HUES64 (cell line): ENCODE measurements around the gene CAMSAP2.

Experiments
- H3K27ac ChIP-seq: 2 replicates; pipeline ENCODE4 v1.7.0; 2013; ENCODE audit warnings: low read depth, low read length, inconsistent platforms
- H3K27me3 ChIP-seq: 2 replicates; pipeline ENCODE4 v1.6.1; 2013; ENCODE audit warnings: mild to moderate bottlenecking, low read length; ENCODE audit not compliant: insufficient read depth
- H3K36me3 ChIP-seq: 2 replicates; pipeline ENCODE4 v1.6.1; 2013; ENCODE audit warnings: mild to moderate bottlenecking, low read length; ENCODE audit not compliant: insufficient read depth
- H3K4me1 ChIP-seq: 2 replicates; pipeline ENCODE4 v1.6.1; 2013; ENCODE audit warnings: mild to moderate bottlenecking, low read length, moderate library complexity; ENCODE audit not compliant: insufficient read depth
- H3K4me3 ChIP-seq: 2 replicates; pipeline ENCODE4 v1.5.1; 2013; ENCODE audit warnings: mild to moderate bottlenecking, low read length, moderate library complexity
- H3K9ac ChIP-seq: 2 replicates; pipeline ENCODE4 v1.6.1; 2013; ENCODE audit warnings: mild to moderate bottlenecking, low read depth, low read length
- H3K9me3 ChIP-seq: 2 replicates; pipeline ENCODE4 v1.6.1; 2013; ENCODE audit warnings: low read depth, low read length; ENCODE audit not compliant: insufficient read depth
- WGBS: fragments of 150-250, 120-280 bp; methylation state at CpG from one replicate; pipeline ENCODE4 v1.1.7; 2013; ENCODE audit warnings: missing lambda C conversion rate; 5-methylcytosine and 5-hydroxymethylcytosine counted together

Gene CAMSAP2

GRCh38 chr1:200771625-200772555 lies 33.2 kb downstream of the CAMSAP2 start:
- Histone ChIP-seq H3K27me3 (no peaks in the 10 kb centered on the region), H3K27ac (no peak overlapping the region), H3K4me3 (no peak overlapping the region), H3K9ac (no peak overlapping the region), H3K9me3 (no peaks in the 10 kb centered on the region), H3K4me1 (peaks cover 4% of the 10 kb centered on the region; the same call in 1 of the 2 replicates), H3K36me3 (peaks cover 27% of the 10 kb centered on the region)
- 97% methylated on average over 5 of the region's 5 CpGs for WGBS

- Histone ChIP-seq H3K9me3 (no peaks in the 10 kb centered on the region), H3K9ac (no peak overlapping the region), H3K4me3 (no peak overlapping the region), H3K36me3 (peaks cover 9% of the 10 kb centered on the region; the same call in 1 of the 2 replicates), H3K4me1 (peaks cover 14% of the 10 kb centered on the region; the same call in 1 of the 2 replicates), H3K27ac (no peak overlapping the region), H3K27me3 (no peaks in the 10 kb centered on the region)
- 94% methylated on average over 2 of the region's 2 CpGs for WGBS
These were observed 35.6 kb downstream of the CAMSAP2 start for GRCh38 chr1:200774311-200774710.

- Histone ChIP-seq H3K4me1 (peaks cover 14% of the 10 kb centered on the region; the same call in 1 of the 2 replicates), H3K27ac (no peak overlapping the region), H3K36me3 (peaks cover 4% of the 10 kb centered on the region; the same call in 1 of the 2 replicates), H3K9me3 (no peaks in the 10 kb centered on the region), H3K27me3 (no peaks in the 10 kb centered on the region), H3K4me3 (no peak overlapping the region), H3K9ac (no peak overlapping the region)
- WGBS = 100% methylated on average over 1 of the region's 2 CpGs
These were observed 36.2 kb downstream of the CAMSAP2 start for GRCh38 chr1:200774735-200775444.

GRCh38 chr1:200775850-200776249 lies 37.2 kb downstream of the CAMSAP2 start:
- Histone ChIP-seq H3K9ac (no peak overlapping the region), H3K27me3 (no peaks in the 10 kb centered on the region), H3K9me3 (no peaks in the 10 kb centered on the region), H3K36me3 (no peaks in the 10 kb centered on the region; the same call in 1 of the 2 replicates), H3K4me3 (no peak overlapping the region), H3K27ac (no peak overlapping the region), H3K4me1 (peaks cover 24% of the 10 kb centered on the region)

GRCh38 chr1:200776949-200777348 lies 38.3 kb downstream of the CAMSAP2 start:
- peaks cover 10% of the 10 kb centered on the region; the same call in 1 of the 2 replicates for H3K36me3 ChIP-seq
- peaks cover 24% of the 10 kb centered on the region for H3K4me1 ChIP-seq
- 0 out of 2 replicates have a peak, but pooled peaks cover under 1% of the 10 kb centered on the region for H3K9me3 ChIP-seq
- H3K4me3 ChIP-seq = no peak overlapping the region
- no peak overlapping the region for H3K27ac ChIP-seq
- no peak overlapping the region for H3K9ac ChIP-seq
- H3K27me3 ChIP-seq = no peaks in the 10 kb centered on the region

GRCh38 chr1:200778766-200779165 lies 40.1 kb downstream of the CAMSAP2 start:
- H3K27me3 ChIP-seq = no peaks in the 10 kb centered on the region
- WGBS = 95% methylated on average over 4 of the region's 4 CpGs
- H3K4me1 ChIP-seq = peaks cover 23% of the 10 kb centered on the region
- H3K27ac ChIP-seq = no peak overlapping the region; the same call in 1 of the 2 replicates
- H3K4me3 ChIP-seq = no peak overlapping the region
- H3K9me3 ChIP-seq = peaks cover 6% of the 10 kb centered on the region; the same call in 1 of the 2 replicates
- H3K9ac ChIP-seq = no peak overlapping the region
- H3K36me3 ChIP-seq = peaks cover 24% of the 10 kb centered on the region

GRCh38 chr1:200779326-200779725 lies 40.6 kb downstream of the CAMSAP2 start:
- H3K27ac ChIP-seq = no peak overlapping the region; the same call in 1 of the 2 replicates
- WGBS = 91% methylated on average over 2 of the region's 2 CpGs
- no peak overlapping the region for H3K4me3 ChIP-seq
- no peak overlapping the region for H3K9ac ChIP-seq
- H3K36me3 ChIP-seq = peaks cover 24% of the 10 kb centered on the region
- no peaks in the 10 kb centered on the region for H3K27me3 ChIP-seq
- H3K9me3 ChIP-seq = peaks cover 6% of the 10 kb centered on the region; the same call in 1 of the 2 replicates
- peaks cover 23% of the 10 kb centered on the region for H3K4me1 ChIP-seq

GRCh38 chr1:200780545-200781369 lies 42.1 kb downstream of the CAMSAP2 start:
- WGBS = 86% methylated on average over 5 of the region's 5 CpGs
- no peak overlapping the region for H3K9ac ChIP-seq
- H3K36me3 ChIP-seq = peaks cover 24% of the 10 kb centered on the region
- H3K4me3 ChIP-seq = no peak overlapping the region
- no peaks in the 10 kb centered on the region for H3K27me3 ChIP-seq
- H3K9me3 ChIP-seq = peaks cover 6% of the 10 kb centered on the region; the same call in 1 of the 2 replicates
- no peak overlapping the region for H3K27ac ChIP-seq
- peaks cover 23% of the 10 kb centered on the region for H3K4me1 ChIP-seq

GRCh38 chr1:200783926-200784325 lies 45.2 kb downstream of the CAMSAP2 start:
- Histone ChIP-seq H3K27me3 (no peaks in the 10 kb centered on the region), H3K27ac (no peak overlapping the region), H3K4me3 (no peak overlapping the region), H3K9ac (no peak overlapping the region), H3K9me3 (peaks cover 6% of the 10 kb centered on the region; the same call in 1 of the 2 replicates), H3K36me3 (peaks cover 24% of the 10 kb centered on the region), H3K4me1 (peaks cover 17% of the 10 kb centered on the region)
- WGBS = 98% methylated on average over 3 of the region's 6 CpGs

- Histone ChIP-seq H3K27ac (no peak overlapping the region), H3K9me3 (peaks cover 6% of the 10 kb centered on the region; the same call in 1 of the 2 replicates), H3K27me3 (no peaks in the 10 kb centered on the region), H3K9ac (no peak overlapping the region), H3K36me3 (peaks cover 24% of the 10 kb centered on the region), H3K4me3 (no peak overlapping the region), H3K4me1 (peaks cover 14% of the 10 kb centered on the region)
- 96% methylated on average over 3 of the region's 4 CpGs for WGBS
These were observed 45.9 kb downstream of the CAMSAP2 start for GRCh38 chr1:200784576-200784975.
